Smooth muscle cell of the pulmonary artery (primary cell): ENCODE results near the gene CLEC18B. TPM values are rescaled to one million over a fixed set of nuclear protein-coding genes. Genes with fewer than 3 reads are reported as not detected.

Experiments used
- total RNA-seq: library from RNA; depleted of rRNA; stranded (reverse); fragments of >200 nt; gene quantifications from 2 replicates; pipeline ENCODE4 v1.2.3, GENCODE V29; 2014

The CLEC18B gene
- 0.59 and 1.6 TPM in 2 replicates for total RNA-seq

DNA sequence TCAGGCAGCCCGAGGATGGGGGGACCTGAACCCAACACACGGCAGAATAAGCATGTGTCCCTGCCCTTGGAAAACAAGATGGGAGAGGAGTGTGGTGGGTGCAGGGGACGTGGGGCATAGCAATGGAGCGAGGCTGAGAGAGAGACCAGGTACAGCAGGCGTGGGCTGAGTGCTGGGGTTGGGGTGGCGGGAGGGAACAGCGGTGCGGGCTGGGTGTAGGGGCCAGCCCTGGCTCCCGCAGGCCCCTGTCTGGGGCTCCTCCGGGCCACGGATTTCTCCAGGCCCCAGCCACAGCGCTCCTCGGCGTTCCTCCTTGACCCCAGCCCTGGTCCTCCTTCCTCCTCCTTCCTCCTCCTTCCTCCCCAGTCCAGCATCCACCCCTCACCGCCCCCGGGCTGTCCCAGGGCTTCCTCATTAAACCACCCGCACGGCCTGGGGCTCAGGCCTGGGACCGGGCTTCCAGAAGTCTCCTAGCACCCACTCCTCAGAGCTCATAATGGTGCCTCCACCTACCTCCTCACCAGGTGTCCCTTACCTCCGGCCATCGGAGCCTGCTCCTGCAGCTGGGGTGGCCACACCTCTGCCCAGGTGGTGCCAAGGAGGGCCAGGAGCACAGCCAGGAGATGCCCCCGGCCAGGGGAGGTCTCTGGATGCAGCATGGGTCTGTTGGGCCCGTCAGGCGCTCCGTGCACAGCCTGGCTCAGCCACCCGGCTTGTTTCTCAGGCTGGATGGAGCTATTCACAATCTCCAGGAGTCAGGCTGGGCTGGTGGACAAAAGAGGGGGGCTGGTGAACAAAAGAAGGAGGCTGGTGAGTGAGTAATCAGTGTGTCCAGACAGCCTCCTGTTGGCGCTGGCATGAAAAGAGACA, at the start of gene CLEC18B:
Gene CLEC18B, minus strand, starts transcription at position 867 of the 870 bp plus-strand sequence. Its CDS starts 208 bp downstream, at position 659.

Other genes with a start within 250 kb of the CLEC18B start
- 82.6 and 94.4 TPM in 2 replicates for gene PSMD7, start 124.7 kb downstream of the CLEC18B start, total RNA-seq
- gene NPIPB15, start 45.2 kb downstream of the CLEC18B start, total RNA-seq: 0.72 TPM in 1 of 2 replicates, not detected in the other
- gene GLG1, start 185.6 kb upstream of the CLEC18B start, total RNA-seq: 356 and 369 TPM in 2 replicates
- 14.1 and 15.5 TPM in 2 replicates for gene RFWD3, start 245.4 kb upstream of the CLEC18B start, total RNA-seq